Activated naive CD4-positive, alpha-beta T cell (primary cell): ENCODE measurements around the gene ST7.
"Not testable (repeated sequence)": the region's sequence is repeated elsewhere in the genome, so short reads cannot be mapped to it uniquely, and the experiment has no call there.

ENCODE experiments used
- DNase-seq, 4 experiments: peaks; one replicate each; lab custom pipeline; 2025; lab: John Stamatoyannopoulos, UW

Gene ST7

GRCh38 chr7:117030793-117031192, 77.5 kb downstream of the ST7 start:
- DNase-seq = not testable (repeated sequence)

GRCh38 chr7:117032810-117033209, 79.5 kb downstream of the ST7 start:
- DNase-seq = no peak

DNA sequence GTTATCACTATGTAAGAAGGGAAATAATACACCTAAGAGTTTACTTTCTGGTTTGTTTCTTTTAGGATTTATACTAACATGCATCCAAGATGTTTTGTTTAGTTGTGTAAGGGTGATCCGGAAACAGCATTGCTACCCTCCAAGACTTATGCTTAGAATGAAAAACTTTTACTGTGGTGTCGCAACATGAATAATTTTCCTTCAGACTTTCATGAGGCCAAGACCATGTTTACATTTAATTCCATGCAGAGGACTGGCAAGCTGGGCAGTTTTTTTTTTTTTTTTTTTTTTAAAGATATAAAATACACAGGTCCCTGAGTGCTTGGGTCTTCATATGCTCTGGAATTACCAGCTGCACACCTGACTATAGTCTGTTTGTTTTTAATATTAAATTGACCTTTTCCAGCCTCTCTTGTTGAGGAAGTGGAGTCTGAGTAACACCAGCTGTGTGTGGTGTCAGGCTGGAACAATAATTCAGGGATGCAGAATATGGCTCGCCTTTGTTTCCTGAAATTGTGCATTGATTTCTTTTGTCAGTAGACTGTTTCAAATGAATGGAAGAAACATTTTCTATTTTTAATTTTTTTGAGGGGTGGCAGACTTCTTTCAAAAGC, 81.7 kb downstream of the ST7 start:
- no peak for DNase-seq

DNA sequence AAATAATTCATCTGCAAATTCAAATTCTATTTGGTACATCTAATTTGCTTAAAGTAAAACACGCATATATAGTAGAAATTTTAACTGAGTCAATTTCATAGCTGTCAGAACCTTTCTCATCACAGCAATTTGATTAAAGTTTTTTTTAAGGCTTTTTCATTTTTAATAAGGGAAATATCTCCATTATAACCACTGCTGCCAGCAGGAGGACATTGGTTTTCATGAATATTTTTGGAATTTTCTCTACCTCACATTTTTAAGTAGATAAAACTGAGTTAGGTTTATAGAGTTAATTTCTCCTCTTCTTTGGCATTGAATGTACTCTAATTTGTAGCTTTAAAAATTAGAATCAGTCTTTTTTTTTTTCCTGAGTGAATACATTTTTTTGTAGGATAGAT, 82.2 kb downstream of the ST7 start:
- DNase-seq = no peak

GRCh38 chr7:117036053-117036669, 82.9 kb downstream of the ST7 start:
- DNase-seq = no peak

GRCh38 chr7:117036836-117037235, 83.5 kb downstream of the ST7 start:
- DNase-seq = no peak

DNA sequence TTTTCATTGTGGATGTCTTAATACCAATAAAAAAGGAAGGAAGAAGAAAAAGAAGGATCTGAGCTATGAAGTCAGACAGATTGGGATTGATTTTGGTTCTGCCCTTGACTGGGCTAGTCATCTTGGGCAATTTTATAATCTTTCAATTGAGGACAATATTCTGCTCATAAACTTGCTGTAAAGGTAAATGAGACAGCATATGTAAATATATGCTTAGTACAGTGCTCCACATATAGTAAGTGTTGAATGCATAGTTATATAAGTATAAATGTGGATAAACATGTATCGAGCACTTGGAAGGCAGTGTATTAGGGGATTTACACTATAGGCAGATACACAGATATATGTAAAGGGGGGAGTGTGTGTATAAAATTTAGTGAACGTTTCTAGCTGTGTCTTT, 85.1 kb downstream of the ST7 start:
- no peak for DNase-seq

- DNase-seq = no peak
Measured at GRCh38 chr7:117041007-117041406, 87.7 kb downstream of the ST7 start.

DNA sequence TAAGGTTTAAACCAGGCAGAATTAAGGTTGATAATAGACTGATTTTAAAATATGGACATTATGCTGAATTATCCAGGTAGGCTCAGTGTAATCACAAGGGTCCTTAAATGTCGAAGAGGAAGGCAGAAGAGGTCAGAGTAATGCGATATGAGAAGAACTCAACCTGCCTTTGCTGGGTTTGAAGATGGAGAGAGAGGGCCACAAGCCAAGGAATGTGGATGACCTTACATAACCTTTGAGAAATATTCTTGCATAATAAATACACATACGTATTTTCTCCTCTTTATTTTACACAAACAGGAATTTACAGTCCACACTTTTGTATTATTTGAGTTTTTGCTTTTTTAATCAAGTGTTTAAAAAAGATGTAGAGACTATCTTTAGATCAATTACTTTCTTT, 88.5 kb downstream of the ST7 start:
- DNase-seq = no peak

DNA sequence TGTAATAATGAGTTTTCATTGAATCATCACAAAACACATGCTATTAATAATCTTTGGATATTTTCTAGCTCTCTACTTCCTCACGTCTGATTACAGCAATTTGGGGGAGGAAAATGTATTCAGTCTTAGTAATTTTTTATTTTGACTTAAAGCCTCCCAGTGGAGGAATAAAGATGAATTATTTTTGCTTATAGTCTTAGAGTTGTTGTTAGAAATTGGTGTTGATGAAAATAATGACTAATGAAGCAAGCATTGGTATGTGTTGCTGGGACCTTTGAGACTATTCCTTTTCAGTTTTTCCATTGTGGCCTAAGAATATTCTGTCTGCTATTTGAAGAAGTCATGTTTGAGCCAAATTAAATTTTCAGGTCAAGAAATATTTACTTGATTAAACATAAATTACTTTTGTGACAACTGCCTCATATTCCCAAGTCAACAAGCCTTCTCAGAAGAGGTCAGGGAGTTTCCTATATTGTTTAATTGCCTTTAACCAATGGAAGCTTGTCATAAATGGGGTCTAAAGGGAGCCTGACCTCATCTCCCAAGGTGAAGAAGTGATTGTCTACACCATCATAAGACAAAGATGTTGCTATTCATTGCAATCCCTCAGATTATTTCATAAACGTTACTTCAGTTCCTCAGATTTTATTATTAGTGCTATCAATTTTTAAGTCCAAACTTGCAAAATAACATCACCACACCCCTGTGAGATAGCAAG, 90.0 kb downstream of the ST7 start:
- no peak for DNase-seq

DNA sequence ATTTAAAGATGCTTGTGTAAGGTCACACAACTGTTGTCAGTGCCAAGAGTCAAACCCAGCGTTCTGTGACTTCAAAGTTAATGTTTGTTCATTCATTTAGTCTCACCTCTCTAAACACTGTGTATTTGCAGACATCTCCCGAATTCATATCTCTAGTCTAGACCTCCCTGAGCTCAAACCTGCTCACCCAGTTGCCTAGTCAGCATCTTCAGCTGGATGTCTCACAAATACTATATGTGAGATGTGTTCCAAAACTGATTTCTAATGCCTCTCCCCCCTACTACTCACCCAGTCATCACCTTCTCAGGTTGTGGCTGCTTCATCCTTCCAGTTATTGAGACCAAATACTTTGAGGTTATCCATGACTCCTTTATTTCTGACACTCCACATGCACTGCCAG, 91.4 kb downstream of the ST7 start:
- DNase-seq = no peak

- no peak for DNase-seq
Measured at GRCh38 chr7:117045927-117046710, 92.8 kb downstream of the ST7 start.

GRCh38 chr7:117047496-117047895, 94.2 kb downstream of the ST7 start:
- DNase-seq = no peak

DNA sequence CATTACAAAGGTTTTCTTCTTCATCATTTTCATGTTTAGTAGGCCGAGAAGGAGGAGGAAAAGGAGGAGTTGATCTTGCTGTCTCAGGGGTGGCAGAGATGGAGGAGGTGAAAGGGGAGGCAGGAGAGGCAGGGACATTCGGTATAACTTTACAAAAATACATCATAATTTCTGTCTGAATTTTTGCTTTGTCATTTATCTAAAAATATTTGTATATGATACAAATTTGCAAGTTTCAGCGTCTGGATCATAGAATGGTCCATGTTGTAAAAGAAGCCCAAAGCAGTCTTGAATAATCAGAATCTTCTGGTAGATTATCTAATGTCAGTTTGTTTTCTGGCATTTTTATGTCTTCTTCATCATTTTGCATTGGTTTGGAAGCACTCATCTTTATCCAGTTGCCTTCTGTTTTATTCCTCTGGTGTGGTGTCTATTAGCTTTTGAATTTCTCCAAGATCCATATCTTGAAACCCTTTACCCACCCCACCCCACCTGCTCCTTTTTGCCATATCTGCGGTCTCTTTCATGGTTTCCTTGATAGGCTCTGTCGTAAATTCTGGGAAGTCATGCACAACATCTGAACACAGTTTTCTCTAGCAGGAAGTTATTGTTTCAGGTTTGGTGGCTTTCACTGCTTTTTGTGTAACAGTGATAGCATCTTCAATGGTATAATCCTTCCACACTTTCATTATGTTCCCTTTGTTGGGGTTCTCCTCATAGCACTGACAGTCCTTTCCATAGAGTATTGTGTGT, 95.0 kb downstream of the ST7 start:
- no peak for DNase-seq

GRCh38 chr7:117048882-117049281, 95.6 kb downstream of the ST7 start:
- DNase-seq = no peak

DNA sequence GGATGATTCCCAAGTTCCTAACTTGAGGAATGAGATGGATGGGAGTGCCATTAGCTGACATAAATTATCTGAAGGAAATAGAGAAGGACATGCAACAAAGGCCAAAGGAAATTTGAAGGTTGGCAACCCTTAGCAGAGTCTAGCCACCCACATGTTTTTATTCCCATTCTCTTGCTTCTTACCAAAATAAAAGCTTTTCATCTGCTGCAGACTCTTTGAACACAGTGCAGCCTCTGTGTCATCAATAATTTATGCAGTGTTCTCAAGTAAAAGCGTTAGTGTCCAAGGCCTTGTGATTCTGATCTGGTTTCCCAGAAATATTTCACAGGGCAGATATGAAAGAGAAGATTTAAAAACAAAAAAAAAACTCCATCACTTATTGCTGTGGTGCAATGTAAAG, 98.5 kb downstream of the ST7 start:
- no peak for DNase-seq

DNA sequence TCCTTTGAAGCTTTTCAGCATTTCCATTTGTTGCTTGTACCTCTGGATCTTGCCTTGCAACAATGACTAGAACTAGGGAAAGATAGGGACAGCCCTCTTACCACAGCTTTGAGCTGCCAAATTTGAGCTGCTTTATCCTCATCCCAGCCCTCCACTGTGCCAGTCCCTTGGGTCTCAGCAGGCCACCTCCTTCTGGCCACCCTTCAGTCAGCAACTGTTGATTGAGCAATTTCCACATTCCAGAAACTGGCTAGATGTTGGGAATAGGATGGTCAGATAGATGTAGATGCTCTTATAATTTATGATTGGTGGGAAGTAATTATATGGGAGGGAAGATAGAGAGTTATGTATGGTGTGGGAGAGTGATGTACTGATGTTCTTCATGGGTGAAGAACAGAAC, 100.1 kb downstream of the ST7 start:
- no peak for DNase-seq

DNA sequence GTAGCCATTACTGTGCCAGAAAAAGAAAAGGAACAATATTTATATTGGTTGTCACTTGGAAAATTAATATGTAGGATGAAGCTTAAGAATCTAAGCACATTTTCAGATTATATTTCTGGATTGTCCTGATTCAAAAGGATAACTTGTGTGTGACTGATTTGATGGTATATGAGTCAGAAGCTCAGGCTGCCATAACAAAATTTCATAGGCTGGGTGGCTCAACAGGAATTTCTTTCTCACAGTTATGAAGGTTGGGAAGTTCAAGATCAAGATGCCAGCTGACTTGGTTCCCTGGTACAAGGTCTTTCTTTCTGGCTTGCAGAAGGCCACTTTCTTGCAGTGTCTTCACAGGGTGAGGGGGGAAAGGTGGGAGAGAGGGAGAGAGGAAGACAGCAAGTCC, 108.5 kb downstream of the ST7 start:
- no peak for DNase-seq

GRCh38 chr7:117062300-117062699, 109.0 kb downstream of the ST7 start:
- no peak for DNase-seq

DNA sequence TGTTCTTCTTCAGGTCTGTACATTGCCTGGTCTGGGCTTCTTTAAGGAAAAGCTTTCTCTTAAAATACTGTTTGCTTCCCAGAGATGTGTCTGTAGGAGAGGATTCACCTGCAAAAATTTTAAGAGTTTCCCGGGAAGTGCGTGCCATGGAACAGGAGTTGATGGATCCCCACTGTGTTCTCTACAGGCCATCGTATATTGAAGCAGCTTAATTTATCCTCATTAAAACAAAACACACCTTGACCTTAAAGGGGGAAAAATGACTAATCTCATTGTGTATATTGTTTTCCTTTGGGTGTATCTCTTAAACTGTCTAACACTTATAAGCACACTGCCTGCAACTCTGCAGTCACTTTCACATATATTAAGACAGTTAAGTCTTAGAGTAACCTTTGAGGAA, 111.4 kb downstream of the ST7 start:
- no peak for DNase-seq

DNA sequence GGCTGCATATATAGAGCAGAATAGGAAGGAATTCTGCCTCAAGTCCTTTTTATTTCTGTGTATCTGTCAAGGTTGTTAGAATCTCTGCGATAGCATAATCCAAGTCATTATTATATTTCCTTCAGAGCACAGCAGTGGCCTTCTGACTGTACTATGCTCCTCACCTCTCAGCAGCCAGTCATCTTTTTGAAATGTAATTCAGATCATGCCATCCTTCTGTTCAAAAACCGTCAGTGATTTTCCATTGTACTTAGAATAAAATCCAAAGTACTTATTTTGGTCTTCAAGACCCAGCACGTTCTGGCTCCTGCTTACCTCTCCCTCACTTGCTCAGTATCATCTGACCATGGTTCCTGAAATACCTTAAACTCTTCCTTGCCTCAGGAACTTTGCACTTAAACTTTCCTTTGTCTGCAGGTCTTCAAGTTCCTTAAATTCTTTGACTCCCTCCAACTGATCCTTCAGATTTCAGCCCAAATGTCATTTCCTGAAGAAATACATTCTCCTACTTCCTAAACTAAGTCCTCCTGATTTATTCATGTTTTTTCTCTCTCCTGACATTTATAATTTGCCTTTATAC, 112.4 kb downstream of the ST7 start:
- no peak for DNase-seq

- DNase-seq = no peak
Measured at GRCh38 chr7:117066668-117067067, 113.4 kb downstream of the ST7 start.
